T-helper 17 cell (primary cell): Measurements from ENCODE around the gene CRELD1. TPM values are rescaled to one million over a fixed set of nuclear protein-coding genes. Genes with fewer than 3 reads are reported as not detected.
A peak's percentile ranks its signal among the peaks of the same experiment; 100 is the strongest.
"Not testable (repeated sequence)": the region's sequence is repeated elsewhere in the genome, so short reads cannot be mapped to it uniquely, and the experiment has no call there.

Experiments used
- ATAC-seq: fragments of 150-1000 bp; cut with Tn5 transposase; 2 replicates; pipeline ENCODE4 v1.10.0; 2021; ENCODE audit warnings: mild to moderate bottlenecking, moderate library complexity
- DNase-seq, 3 donors: peaks; one replicate each; pipeline versions ENCODE4 v3.0.0 to v3.0.0-alpha.2; 2020 to 2021
- H3K9me3 ChIP-seq: one replicate; pipeline ENCODE4 v1.7.0; 2013; ENCODE audit warnings: low read length, mild to moderate bottlenecking; ENCODE audit not compliant: control insufficient read depth, poor library complexity, severe bottlenecking
- H3K27ac Mint-ChIP-seq: one replicate; pipeline ENCODE4 v1.8.0; 2022; ENCODE audit warnings: mild to moderate bottlenecking, moderate library complexity, mixed read lengths
- H3K27me3 Mint-ChIP-seq: one replicate; pipeline ENCODE4 v1.8.0; 2022; ENCODE audit warnings: mixed read lengths
- H3K36me3 Mint-ChIP-seq: one replicate; pipeline ENCODE4 v1.8.0; 2022; ENCODE audit warnings: low read depth, mixed read lengths
- H3K4me1 Mint-ChIP-seq: one replicate; pipeline ENCODE4 v1.8.0; 2022; ENCODE audit warnings: mild to moderate bottlenecking, mixed read lengths
- H3K4me3 Mint-ChIP-seq: one replicate; pipeline ENCODE4 v1.8.0; 2022; ENCODE audit warnings: mild to moderate bottlenecking, moderate library complexity, mixed read lengths
- total RNA-seq, 4 donors: library from RNA in 2 of 4; stranded (reverse) in 2 of 4; gene quantifications; one replicate each; pipeline ENCODE4 v1.2.3 and lab custom pipeline; 2022 to 2026

Gene CRELD1
- total RNA-seq, 2 donors from 2014 or later, result 15.5 to 20.0 TPM

- Mint-ChIP-seq H3K4me3 (peak overlapping the region; percentile 97), H3K27ac (peak overlapping the region; percentile 99), H3K27me3 (no peaks in the 10 kb centered on the region), H3K4me1 (peaks cover 35% of the 10 kb centered on the region), H3K36me3 (peaks cover 4% of the 10 kb centered on the region)
- no peaks in the 10 kb centered on the region for H3K9me3 ChIP-seq
- peak; percentile 79 to 82 (median 82) for DNase-seq
- peak; percentile 68 for ATAC-seq
Measured at GRCh38 chr3:9932843-9933560, 632 bp upstream of the CRELD1 start.

- peaks cover 35% of the 10 kb centered on the region for H3K4me1 Mint-ChIP-seq
- ATAC-seq, result peak; percentile 8
- no peaks in the 10 kb centered on the region for H3K27me3 Mint-ChIP-seq
- H3K27ac Mint-ChIP-seq, result peak overlapping the region; percentile 99
- H3K4me3 Mint-ChIP-seq, result peak overlapping the region; percentile 97
- H3K9me3 ChIP-seq, result no peaks in the 10 kb centered on the region
- peaks cover 4% of the 10 kb centered on the region for H3K36me3 Mint-ChIP-seq
- DNase-seq, result peak in 1 of 3 donors; percentile 23
Measured at GRCh38 chr3:9934235-9934621, 594 bp downstream of the CRELD1 start.

DNA sequence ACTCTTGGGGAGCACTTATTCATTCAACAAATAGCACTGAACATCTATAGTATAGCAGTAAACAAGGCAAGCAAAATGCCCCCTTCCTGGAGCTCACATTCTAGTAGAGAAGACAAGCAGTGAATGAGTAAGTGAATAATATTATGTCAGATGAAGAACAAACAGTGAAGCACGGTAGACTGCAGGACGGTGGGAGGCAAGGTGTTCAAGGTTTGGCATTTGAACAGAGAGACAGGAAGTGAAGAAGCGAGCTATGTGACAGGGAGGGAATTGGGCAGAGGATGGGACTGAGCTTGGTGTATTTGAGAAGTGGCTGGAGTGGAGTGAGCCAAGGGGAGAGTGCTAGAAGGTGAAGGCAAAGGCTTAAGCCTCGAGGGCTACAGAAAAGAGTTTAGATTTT is 1.4 kb downstream of the CRELD1 start:
- H3K36me3 Mint-ChIP-seq, result peaks cover 4% of the 10 kb centered on the region
- H3K27me3 Mint-ChIP-seq, result no peaks in the 10 kb centered on the region
- peak overlapping the region; percentile 99 for H3K27ac Mint-ChIP-seq
- no peak for DNase-seq
- no peak for ATAC-seq
- no peaks in the 10 kb centered on the region for H3K9me3 ChIP-seq
- H3K4me1 Mint-ChIP-seq, result peaks cover 35% of the 10 kb centered on the region
- peak overlapping the region; percentile 97 for H3K4me3 Mint-ChIP-seq

- Mint-ChIP-seq H3K36me3 (peaks cover 4% of the 10 kb centered on the region), H3K27ac (peak overlapping the region; percentile 99), H3K4me3 (no peak overlapping the region), H3K27me3 (no peaks in the 10 kb centered on the region), H3K4me1 (peaks cover 35% of the 10 kb centered on the region)
- no peak for DNase-seq
- no peak for ATAC-seq
- no peaks in the 10 kb centered on the region for H3K9me3 ChIP-seq
Measured at GRCh38 chr3:9935966-9936510, 2.4 kb downstream of the CRELD1 start.

GRCh38 chr3:9937486-9938238 is 4.0 kb downstream of the CRELD1 start:
- DNase-seq (no peak), ATAC-seq (no peak)
- no peak overlapping the region for H3K4me3 Mint-ChIP-seq
- H3K27me3 Mint-ChIP-seq, result no peaks in the 10 kb centered on the region
- no peaks in the 10 kb centered on the region for H3K9me3 ChIP-seq
- H3K4me1 Mint-ChIP-seq, result peaks cover 33% of the 10 kb centered on the region
- peak overlapping the region; percentile 8 for H3K27ac Mint-ChIP-seq
- peaks cover 4% of the 10 kb centered on the region for H3K36me3 Mint-ChIP-seq

DNA sequence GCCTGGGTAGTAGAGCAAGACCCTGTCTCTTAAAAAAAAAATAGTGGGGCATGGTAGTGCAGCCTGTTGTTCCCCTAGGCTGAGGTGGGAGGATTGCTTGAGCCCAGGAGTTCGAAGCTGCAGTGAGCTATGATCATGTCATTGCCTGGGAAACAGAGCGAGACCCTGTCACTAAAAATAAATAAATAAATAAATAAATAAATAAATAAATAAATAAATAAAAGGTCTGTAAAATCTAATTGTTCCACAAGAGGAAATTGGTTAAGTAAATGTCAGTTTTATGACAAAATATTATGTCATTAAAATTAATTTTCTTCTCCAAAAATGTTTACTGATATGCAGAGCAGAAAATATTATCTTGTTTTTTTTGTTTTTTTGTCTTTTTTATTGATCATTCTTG is 5.3 kb downstream of the CRELD1 start:
- Mint-ChIP-seq H3K27me3 (no peaks in the 10 kb centered on the region), H3K27ac (no peak overlapping the region), H3K4me1 (peaks cover 24% of the 10 kb centered on the region), H3K4me3 (no peak overlapping the region), H3K36me3 (peaks cover 4% of the 10 kb centered on the region)
- no peaks in the 10 kb centered on the region for H3K9me3 ChIP-seq
- ATAC-seq (no peak), DNase-seq (no peak)

DNA sequence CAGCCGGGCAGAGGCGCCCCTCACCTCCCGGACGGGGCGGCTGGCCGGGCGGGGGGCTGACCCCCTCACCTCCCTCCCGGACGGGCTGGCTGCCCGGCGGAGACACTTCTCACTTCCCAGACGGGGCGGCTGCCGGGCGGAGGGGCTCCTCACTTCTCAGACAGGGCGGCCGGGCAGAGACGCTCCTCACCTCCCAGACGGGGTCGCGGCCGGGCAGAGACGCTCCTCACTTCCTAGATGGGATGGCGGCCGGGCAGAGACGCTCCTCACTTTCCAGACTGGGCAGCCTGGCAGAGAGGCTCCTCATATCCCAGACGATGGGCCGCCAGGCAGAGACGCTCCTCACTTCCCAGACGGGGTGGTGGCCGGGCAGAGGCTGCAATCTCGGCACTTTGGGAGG is 6.3 kb downstream of the CRELD1 start:
- not testable (repeated sequence) for H3K36me3 Mint-ChIP-seq, H3K27ac Mint-ChIP-seq, H3K4me3 Mint-ChIP-seq, DNase-seq, ATAC-seq, H3K27me3 Mint-ChIP-seq, H3K9me3 ChIP-seq
- H3K4me1 Mint-ChIP-seq, result peaks cover 15% of the 10 kb centered on the region

DNA sequence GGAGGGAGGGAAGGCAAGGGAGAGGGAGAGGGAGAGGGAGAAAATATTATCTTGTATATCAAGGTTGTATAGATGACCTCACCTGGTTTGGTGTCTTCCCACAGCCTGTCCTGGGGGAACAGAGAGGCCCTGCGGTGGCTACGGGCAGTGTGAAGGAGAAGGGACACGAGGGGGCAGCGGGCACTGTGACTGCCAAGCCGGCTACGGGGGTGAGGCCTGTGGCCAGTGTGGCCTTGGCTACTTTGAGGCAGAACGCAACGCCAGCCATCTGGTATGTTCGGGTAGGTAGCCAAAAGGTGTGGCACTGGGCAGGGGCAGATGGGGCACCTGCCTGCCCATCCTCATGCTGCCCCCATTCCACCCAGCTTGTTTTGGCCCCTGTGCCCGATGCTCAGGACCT is 7.1 kb downstream of the CRELD1 start:
- DNase-seq (no peak), ATAC-seq (no peak)
- no peaks in the 10 kb centered on the region for H3K36me3 Mint-ChIP-seq
- H3K4me3 Mint-ChIP-seq, result no peak overlapping the region
- H3K9me3 ChIP-seq, result no peaks in the 10 kb centered on the region
- no peaks in the 10 kb centered on the region for H3K27me3 Mint-ChIP-seq
- no peak overlapping the region for H3K27ac Mint-ChIP-seq
- peaks cover 6% of the 10 kb centered on the region for H3K4me1 Mint-ChIP-seq

DNA sequence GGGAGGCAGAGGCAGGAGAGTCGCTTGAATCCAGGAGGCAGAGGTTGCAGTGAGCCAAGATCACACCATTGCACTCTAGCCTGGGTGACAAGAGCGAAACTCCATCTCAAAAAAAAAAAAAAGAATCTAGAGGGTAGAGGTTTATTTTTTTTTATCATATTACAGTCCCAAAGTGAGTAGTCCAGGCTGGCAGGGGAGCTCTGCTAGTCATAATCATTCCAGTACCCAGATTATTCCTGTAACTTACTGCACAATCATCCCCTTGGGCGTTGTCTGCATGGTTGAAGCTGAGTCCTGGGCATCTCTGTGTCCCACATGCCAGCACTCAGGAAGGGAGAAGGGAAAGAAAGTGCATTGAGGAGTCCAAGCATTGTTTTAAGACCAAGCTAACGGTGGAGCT is 8.5 kb downstream of the CRELD1 start:
- peaks cover 2% of the 10 kb centered on the region for H3K4me1 Mint-ChIP-seq
- H3K9me3 ChIP-seq, result no peaks in the 10 kb centered on the region
- no peak for DNase-seq
- no peaks in the 10 kb centered on the region for H3K36me3 Mint-ChIP-seq
- ATAC-seq, result no peak
- no peaks in the 10 kb centered on the region for H3K27me3 Mint-ChIP-seq
- no peak overlapping the region for H3K4me3 Mint-ChIP-seq
- H3K27ac Mint-ChIP-seq, result peak overlapping the region; percentile 53

DNA sequence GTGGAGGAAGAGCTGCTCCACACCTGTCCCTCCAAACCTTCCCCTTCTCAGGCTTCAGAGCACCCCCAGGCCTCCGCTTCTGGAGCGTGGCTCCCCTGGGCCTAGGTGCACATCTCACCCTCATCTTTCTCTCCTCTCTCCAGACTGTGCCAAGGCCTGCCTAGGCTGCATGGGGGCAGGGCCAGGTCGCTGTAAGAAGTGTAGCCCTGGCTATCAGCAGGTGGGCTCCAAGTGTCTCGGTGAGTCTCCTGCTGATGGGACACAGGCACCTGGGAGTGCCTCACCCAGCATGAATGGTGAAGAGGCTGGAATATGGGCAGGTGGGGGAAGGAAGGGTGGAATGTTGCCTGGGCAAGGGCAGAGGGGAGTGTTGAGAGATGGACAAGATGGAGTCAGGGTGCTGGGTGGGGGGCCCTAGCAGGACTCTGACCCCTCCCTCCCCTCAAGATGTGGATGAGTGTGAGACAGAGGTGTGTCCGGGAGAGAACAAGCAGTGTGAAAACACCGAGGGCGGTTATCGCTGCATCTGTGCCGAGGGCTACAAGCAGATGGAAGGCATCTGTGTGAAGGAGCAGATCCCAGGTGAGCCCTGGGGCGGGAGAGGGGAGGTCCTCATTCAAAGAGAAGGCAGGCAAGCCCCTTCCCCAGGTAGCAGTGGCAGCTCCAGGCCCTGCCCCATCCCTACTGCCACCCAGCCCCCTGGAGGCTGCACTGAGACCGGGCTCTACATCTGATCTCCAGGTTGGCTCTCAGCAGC is 9.5 kb downstream of the CRELD1 start:
- H3K27me3 Mint-ChIP-seq, result no peaks in the 10 kb centered on the region
- DNase-seq (no peak), ATAC-seq (no peak)
- no peak overlapping the region for H3K4me3 Mint-ChIP-seq
- peak overlapping the region; percentile 54 for H3K27ac Mint-ChIP-seq
- H3K36me3 Mint-ChIP-seq, result no peaks in the 10 kb centered on the region
- H3K4me1 Mint-ChIP-seq, result peaks cover 2% of the 10 kb centered on the region
- no peaks in the 10 kb centered on the region for H3K9me3 ChIP-seq

- H3K9me3 ChIP-seq, result no peaks in the 10 kb centered on the region
- Mint-ChIP-seq H3K4me3 (no peak overlapping the region), H3K27me3 (no peaks in the 10 kb centered on the region), H3K4me1 (peaks cover 2% of the 10 kb centered on the region), H3K36me3 (no peaks in the 10 kb centered on the region), H3K27ac (peak overlapping the region; percentile 59)
- no peak for ATAC-seq
- no peak for DNase-seq
Measured at GRCh38 chr3:9944271-9944670, 10.6 kb downstream of the CRELD1 start.

DNA sequence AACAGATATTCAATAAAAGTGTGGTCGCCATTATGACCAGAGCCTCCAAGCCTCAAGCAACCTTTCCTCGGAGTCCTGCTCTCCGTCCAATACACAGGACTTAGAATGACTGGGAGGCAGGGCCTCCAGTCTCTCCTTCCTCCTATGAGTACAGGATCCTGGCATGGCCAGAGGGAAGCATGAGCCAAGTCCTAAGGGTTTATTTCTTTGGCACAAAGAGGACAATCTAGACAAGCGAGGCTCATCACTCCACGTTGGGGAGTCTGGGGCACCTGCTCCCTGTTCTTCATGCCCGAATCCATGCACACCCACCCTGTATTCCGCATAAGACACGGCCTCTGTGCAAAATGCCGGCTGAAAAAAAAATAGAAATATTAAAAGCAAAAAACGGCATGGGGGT is 11.7 kb downstream of the CRELD1 start:
- ATAC-seq, result no peak
- H3K4me3 Mint-ChIP-seq, result no peak overlapping the region
- H3K27ac Mint-ChIP-seq, result no peak overlapping the region
- H3K36me3 Mint-ChIP-seq, result no peaks in the 10 kb centered on the region
- no peak for DNase-seq
- H3K4me1 Mint-ChIP-seq, result peaks cover 2% of the 10 kb centered on the region
- no peaks in the 10 kb centered on the region for H3K9me3 ChIP-seq
- H3K27me3 Mint-ChIP-seq, result no peaks in the 10 kb centered on the region
